Neural cell (in vitro differentiated cells): ENCODE measurements around the gene GALNT10.

Source experiments
- CTCF ChIP-seq: fragments of 450-650 bp; IDR thresholded peaks from 2 replicates; pipeline ENCODE4 v1.5.1; 2014; ENCODE audit warnings: antibody characterized with exemption, mild to moderate bottlenecking, moderate library complexity; ENCODE audit not compliant: poor library complexity, severe bottlenecking
- EP300 ChIP-seq: fragments of 450-650 bp; conservative IDR thresholded peaks from 2 replicates; pipeline ENCODE4 v1.6.1; 2014; ENCODE audit warnings: antibody characterized with exemption, mild to moderate bottlenecking, moderate library complexity; ENCODE audit not compliant: poor library complexity, severe bottlenecking
- EZH2 ChIP-seq: fragments of 200-600, 300-800 bp; shearing (Covaris generic), sonication (generic); IDR thresholded peaks from 2 replicates; pipeline ENCODE4 v1.6.1; 2014; ENCODE audit warnings: antibody characterized with exemption, low read length, borderline replicate concordance, mild to moderate bottlenecking; ENCODE audit not compliant: insufficient read depth, poor library complexity, severe bottlenecking
- POLR2AphosphoS5 ChIP-seq: IDR thresholded peaks from 2 replicates; pipeline ENCODE4 v1.6.1; 2012
- RAD21 ChIP-seq: fragments of 450-650 bp; conservative IDR thresholded peaks from 2 replicates; pipeline ENCODE4 v1.6.1; 2014; ENCODE audit warnings: antibody characterized with exemption, mild to moderate bottlenecking, moderate library complexity
- REST ChIP-seq: IDR thresholded peaks from 2 replicates; pipeline ENCODE4 v1.6.1; 2012; ENCODE audit warnings: borderline replicate concordance
- SMC3 ChIP-seq: fragments of 450-650 bp; conservative IDR thresholded peaks from 2 replicates; pipeline ENCODE4 v1.6.1; 2014; ENCODE audit warnings: antibody characterized with exemption, mild to moderate bottlenecking, moderate library complexity; ENCODE audit not compliant: poor library complexity
- TAF1 ChIP-seq: IDR thresholded peaks from 2 replicates; pipeline ENCODE4 v1.6.1; 2012; ENCODE audit warnings: low read depth

- TF ChIP-seq CTCF (no peak), EP300 (no peak), TAF1 (no peak), POLR2AphosphoS5 (no peak), EZH2 (no peak), RAD21 (no peak), REST (no peak), SMC3 (no peak)
These were observed 10.7 kb downstream of the GALNT10 start for GRCh38 chr5:154201108-154201769.
